NCI-H774 (cell line): ENCODE data around the gene TIE1.

Source experiments
- DNase-seq: peaks from one replicate; lab custom pipeline; 2025; lab: John Stamatoyannopoulos, UW

The TIE1 gene

DNA sequence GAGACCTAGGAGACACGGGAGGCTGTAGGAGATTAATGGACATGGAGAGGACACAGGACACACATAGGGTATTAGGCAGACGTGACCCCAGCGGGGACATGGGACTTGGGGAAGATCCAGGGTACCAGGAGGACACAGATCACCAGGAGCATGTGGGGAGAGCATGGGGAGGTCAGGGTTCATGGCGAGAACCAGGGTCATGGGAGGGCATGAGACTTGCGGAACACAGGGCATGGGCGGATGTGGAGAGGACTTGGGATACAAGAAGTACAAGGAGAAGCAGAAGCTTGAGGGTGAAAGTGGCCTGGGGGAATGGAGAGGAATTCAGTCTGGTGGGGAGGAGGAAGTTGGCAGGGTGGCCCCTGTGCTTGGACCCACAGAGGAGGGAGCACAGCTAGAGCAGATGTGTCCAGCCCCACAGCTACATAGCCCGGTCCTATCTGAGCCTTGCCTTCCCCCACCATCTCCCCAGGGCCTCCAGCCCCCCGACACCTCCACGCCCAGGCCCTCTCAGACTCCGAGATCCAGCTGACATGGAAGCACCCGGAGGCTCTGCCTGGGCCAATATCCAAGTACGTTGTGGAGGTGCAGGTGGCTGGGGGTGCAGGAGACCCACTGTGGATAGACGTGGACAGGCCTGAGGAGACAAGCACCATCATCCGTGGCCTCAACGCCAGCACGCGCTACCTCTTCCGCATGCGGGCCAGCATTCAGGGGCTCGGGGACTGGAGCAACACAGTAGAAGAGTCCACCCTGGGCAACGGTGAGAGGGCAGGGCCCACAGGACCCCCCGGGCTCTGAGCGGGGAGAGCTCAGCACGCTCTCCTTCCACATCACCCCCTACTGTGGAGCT is 12.1 kb downstream of the TIE1 start:
- DNase-seq, result no peak

DNA sequence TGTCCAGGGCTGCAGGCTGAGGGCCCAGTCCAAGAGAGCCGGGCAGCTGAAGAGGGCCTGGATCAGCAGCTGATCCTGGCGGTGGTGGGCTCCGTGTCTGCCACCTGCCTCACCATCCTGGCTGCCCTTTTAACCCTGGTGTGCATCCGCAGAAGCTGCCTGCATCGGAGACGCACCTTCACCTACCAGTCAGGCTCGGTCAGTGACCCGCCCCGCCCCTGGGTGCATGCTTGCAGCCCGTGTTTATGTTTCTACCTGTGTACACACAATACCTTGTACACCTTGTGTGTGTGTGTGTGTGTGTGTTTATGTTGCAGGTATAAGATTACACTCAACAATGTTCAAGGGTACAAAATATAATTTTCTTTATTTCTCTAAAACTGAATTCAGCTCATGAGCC is 13.0 kb downstream of the TIE1 start:
- no peak for DNase-seq

DNA sequence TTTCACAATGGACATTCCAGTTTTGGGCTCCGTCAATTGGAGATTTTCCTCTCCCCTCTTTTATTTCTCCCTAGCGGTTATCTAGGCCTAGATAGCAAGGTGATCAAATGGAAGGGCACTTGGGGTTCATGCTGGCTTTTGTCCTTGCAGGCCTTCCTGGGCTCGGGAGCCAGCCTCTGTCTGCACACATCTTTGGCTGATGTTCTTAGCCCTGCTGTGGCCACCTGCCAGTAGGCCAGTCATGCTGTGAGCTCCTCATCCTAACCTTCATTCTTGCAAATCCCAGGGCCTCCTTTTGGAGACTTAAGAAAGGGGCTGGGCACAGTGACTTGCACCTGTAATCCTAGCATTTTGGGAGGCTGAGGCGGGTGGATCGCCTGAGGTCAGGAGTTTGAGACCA is 13.5 kb downstream of the TIE1 start:
- no peak for DNase-seq

DNA sequence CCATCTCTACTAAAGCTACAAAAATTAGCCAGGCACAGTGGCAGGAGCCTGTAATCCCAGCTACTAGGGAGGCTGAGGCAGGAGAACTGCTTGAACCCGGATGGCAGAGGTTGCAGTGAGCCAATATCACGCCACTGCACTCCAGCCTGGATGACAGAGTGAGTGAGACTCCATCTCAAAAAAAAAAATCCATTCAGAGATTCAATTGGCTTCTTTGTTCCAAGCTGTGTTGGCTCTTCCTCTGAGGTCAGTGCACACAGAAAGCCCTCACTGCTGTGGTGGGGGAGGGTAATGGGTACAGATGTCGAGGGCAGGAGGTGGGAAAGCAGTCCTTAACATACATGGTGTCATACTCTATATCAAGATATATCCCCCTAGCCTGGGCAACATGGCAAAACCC is 14.7 kb downstream of the TIE1 start:
- DNase-seq, result no peak

DNA sequence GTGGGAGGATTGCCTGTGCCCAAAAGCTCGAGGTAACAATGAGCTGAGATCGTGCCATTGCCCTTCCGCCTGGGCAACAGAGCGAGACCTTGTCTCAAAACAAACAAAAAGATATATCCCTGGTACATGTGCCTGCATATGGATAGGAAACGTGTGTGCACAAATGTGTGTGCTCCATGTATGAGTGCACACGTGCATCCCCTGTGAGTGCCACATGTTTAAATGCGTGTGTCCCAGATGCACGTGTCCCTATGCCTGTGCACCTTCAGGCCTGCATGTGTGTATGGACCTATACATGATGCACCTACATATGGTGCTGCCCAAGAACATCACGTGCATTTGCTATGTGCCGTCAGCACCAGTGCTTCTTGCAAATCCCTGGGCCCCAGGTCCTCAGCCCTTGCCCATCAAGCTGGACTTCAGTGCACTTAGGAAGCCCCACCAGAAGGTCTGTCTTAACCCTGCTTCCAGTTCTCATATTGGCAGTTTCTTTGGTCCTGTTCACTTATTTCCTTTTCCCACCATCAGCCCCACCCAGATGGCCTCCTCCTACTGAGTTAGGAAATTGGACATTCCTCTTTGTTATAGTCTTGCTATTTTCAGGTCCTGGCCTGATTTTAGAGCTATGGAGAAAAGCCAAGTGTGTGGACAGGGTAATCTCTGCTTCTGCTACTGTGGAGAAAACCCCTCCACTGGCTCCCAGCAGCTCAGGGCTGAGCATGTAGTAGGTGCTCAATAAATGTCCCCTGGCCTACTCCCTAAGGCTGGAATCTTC is 15.4 kb downstream of the TIE1 start:
- no peak for DNase-seq

DNA sequence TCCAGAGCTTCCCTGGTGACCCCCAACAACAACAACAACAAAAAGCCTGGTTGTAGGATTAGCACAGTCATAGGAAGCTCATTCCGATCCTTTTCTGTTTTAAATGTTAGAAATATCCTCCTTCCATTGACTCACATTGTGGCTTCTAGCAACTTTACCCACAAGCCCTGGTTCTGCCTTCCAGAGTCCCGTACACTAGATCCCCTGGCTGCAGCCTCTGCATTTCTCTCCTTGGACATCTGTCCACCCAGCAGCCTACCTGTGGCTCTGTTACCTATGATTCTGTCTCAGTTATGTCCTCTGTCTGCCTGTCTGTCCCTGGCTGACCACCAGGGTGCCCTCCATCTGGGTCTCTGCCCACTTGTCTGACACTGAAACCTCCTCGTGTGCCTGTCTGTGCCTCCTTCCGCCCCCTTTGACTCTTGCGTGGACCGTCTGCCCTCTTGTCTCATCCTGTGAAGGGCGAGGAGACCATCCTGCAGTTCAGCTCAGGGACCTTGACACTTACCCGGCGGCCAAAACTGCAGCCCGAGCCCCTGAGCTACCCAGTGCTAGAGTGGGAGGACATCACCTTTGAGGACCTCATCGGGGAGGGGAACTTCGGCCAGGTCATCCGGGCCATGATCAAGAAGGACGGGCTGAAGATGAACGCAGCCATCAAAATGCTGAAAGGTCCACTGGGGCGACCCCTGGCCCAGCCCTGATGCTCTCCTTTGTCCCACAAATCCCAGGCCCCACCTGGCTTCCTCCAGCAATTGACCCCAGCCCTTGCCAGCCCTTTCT is 16.1 kb downstream of the TIE1 start:
- no peak for DNase-seq

DNA sequence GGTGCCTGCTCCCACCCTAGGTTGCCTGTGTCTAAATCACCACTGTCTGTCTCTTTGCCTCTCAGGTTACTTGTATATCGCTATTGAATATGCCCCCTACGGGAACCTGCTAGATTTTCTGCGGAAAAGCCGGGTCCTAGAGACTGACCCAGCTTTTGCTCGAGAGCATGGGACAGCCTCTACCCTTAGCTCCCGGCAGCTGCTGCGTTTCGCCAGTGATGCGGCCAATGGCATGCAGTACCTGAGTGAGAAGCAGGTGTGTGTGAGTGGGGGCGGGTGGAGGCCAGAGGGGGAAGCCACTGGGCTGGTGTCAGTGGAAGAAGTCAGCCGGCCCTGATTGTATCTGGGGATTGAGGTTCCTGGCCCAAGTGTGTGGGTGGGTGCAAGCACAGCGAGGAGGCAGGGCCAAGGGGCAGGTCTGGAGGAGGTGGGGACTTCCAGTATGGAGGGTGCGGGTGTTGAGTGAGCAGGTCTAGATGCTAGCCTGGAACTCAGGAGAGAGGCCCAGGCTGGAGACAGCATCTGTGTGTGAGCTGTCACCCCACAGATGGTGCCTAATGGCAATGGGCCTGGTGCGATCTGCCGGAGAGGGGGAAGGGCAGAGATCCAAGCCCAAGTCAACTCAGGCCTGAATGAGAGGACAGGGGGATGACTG is 17.2 kb downstream of the TIE1 start:
- no peak for DNase-seq

DNA sequence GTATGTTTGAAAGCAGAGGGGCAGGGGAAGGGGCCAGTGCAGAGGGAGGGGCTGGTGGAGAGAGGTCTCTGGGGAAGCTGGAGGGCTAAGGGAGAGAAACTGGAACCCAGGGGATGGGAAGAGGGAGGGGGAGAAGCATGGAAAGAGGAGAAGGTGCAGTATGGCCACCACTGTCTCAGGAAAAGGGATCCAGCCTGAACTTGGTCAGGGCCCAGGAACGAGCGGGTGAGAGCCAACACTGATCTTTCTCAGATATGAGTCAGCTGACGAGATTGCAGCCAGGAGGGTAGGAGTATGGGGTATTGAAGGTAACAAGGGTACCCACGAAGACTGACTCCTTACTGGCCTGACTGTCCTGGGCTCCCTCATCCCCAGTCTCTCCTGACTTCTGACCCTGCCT is 18.0 kb downstream of the TIE1 start:
- DNase-seq, result no peak

DNA sequence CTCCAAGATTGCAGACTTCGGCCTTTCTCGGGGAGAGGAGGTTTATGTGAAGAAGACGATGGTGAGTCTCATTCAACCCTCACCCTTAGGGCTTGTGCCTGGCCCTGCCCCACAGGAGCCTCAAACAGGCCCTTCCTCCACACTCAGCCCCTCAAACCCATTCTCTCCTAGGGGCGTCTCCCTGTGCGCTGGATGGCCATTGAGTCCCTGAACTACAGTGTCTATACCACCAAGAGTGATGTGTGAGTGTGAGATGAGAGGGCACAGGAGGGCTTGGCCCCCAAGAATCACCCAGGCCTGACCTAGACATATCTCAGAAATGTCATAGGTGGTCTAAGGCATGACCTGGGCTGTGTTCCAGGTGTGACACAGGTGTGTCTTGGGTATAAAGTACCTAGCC is 18.5 kb downstream of the TIE1 start:
- no peak for DNase-seq

DNA sequence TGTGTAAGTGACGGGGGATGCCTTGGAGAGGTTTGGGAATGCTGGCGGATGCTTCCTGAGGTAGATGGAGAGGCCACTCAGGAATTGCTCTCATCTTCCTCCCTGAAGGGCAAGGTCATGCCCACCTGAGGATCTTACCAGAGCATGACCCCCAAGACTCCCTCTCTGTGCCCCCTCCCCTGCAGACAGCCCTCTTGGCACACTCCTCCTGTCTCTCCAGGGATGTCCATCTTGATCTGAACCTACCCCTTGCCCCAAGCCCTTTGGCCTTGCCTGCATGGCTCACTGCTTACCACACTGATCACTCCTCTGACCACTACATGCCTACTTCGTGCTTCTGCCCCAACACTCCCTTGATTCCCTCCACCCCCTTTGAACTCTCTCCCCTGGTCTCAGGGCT is 19.0 kb downstream of the TIE1 start:
- DNase-seq, result no peak

DNA sequence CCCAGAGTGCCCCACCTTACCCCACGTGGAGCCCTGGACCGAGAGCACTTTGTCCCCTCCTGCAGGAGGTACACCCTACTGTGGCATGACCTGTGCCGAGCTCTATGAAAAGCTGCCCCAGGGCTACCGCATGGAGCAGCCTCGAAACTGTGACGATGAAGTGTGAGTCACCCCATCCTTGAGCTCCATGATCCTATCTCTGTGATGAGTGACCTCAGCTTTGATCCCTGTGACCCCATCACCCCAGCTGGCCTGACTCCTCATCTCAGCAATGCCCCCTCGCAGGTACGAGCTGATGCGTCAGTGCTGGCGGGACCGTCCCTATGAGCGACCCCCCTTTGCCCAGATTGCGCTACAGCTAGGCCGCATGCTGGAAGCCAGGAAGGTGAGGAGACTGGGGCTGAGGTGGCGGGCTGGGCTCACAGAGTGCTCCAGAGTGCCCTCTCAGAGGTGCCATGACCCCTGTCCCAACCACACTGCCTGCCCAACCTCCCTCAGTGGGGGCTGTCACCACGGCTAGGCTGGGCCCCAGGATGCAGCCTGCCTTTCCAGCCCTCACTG is 20.6 kb downstream of the TIE1 start:
- DNase-seq, result no peak

DNA sequence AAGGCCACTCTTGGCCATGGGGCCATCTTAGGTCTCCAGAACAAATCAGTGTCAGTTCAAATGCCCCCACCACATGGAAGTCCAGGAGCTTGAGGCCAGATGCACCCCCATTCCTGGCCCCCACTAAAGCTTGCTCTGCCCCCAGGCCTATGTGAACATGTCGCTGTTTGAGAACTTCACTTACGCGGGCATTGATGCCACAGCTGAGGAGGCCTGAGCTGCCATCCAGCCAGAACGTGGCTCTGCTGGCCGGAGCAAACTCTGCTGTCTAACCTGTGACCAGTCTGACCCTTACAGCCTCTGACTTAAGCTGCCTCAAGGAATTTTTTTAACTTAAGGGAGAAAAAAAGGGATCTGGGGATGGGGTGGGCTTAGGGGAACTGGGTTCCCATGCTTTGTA is 21.7 kb downstream of the TIE1 start:
- DNase-seq, result no peak

DNA sequence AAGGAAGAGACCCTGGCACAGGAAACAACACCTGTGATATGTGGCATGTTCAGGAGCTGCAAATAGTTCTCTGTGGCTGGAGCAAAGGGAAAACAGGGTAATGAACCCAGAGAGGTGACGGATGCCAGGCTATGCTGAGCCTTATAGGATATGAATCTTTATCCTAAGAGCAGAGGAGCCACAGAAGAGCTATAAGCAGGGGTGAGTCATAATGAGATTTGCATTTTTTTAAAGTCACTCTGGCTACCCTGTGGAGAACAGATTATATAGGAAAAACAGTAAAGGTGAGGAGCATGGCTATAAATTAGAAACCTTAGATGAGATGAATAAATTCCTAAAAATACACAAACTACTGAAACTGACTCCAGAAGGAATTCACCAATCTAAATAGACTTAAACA is 24.0 kb downstream of the TIE1 start:
- DNase-seq, result no peak

DNA sequence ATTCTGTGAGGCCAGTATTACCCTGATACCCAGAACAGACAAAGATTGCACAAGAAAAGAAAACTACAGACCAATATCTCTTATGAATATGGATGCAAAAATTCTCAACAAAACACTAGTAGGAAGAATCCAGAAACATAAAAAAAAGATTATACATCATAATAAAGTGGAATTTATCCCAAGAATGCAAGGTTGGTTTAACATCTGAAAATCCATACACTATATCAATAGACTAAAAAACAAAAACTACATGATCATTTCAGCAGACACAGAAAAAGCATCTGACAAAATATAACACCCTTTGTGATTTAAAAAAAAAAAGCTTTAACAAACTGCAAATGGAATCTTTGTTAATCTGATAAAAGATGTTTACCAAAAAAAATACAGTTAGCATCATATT is 24.6 kb downstream of the TIE1 start:
- no peak for DNase-seq

DNA sequence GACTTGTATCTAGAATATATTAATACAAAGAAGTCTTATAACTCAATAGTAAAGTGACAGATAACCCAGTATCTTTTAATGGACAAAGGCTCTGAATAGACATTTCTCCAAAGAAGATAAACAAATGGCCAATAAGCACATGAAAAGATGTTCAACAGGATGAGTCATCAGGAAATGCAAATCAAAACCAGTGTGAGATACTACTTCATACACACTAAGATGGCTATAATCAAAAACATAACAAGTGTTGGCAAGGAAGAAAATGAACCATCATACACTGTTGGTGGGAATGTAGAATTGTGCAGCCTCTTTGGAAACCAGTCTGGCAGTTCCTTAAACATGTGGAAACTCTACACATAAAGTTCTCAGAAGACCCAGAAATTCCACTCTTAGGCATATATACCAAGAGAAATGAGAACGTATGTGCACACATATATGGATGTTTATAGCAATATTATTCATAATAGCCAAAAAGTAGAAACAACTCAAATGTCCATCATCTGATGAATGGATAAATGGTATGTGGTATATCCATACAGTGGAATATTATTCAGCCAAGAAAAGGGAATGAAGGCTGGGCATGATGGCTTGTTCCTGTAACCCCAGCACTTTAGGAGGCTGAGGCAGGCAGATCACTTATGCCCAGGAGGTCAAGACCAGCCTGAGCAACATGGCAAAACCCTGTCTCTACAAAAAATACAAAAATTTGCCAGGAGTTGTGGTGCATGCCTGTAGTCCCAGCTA is 26.9 kb downstream of the TIE1 start:
- no peak for DNase-seq

DNA sequence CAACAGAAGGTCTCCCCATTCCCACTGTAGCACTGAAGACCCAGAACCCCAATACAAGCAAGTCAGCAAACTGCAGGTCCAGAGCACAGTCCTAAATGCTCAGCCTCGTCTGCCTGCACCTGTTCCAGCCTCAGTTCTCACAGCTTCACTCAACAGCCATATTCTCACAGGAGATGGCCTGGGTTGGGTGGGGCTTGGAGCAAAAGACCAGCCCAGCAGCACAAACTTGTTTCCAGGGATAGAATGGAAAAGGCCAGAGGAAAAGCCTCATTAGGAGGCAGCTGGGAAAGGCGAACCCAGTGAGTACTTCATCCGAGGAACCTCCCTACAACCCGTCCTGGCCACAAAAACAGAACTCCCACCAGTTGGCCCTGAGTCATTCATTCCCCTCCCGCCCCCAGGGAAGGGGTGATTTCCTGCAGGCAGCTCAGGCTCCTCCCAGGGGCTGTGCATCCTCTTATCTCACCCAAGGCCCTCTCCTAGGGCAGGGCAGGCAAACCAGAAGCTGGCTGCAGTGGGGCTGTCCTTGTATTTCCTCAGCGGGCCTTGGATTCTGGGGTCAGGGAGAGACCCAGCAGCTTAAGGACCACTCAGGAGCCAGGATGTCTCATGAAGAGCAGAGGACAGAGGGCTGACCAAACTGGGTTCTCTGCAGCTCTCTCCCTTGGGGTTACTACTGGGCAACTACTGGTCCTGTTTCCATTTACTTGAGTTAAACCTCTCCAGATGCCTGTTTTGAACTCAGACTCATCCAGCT is 29.4 kb downstream of the TIE1 start:
- no peak for DNase-seq

DNA sequence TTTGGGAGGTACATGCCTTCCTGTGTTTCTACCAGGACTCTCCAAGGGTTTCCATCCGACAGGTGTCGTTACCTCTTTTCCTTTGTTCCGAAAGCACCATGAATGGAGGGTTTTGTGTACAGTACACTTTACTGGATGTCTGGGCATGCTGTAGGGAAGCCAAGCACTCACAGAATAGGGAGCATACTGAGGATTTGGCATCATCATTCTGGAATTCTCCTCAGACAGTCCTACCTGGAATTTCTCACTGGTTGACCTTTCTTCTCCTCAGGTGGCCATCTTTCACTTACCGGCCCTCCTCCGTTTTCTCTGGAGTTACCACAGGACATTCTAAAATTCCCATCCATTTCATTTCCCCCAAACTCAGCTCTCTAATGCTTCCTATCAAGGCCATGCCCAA is 30.9 kb downstream of the TIE1 start:
- DNase-seq, result peak; percentile 69

DNA sequence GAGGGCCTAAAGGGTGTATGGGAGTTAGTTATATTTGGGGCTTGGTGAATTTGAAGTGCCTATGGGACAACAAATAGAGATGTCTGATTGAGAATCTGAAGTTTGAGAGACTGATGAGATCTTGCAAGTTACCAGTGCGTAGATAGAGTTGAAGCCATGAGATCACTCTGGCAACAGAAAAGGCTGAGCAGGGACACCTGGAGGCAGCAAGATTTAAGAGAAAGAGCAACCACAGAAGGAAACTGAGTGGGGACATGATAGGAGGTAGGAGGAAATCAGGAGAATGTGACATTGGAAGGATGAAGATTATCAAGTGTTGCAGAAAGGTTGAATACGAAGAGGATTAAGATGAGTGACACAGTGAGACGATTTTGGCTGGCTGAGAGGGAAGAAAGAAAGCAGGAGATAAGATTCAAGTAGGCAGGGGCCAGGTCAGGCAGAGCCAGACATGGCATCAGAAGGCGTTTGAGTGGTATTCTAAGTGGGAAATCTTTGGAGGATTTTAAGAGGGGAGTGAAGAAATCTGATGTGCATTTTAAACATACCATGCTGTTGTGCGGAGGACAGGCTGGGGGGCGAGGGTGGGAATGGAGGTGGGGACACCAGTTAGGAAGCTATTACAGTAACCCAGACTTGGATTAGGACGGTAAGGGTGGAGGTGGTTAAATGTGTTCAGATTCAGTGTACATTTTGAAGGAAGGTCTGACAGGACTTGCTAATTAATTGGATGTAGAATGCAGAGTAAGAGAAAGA is 33.8 kb downstream of the TIE1 start:
- no peak for DNase-seq

DNA sequence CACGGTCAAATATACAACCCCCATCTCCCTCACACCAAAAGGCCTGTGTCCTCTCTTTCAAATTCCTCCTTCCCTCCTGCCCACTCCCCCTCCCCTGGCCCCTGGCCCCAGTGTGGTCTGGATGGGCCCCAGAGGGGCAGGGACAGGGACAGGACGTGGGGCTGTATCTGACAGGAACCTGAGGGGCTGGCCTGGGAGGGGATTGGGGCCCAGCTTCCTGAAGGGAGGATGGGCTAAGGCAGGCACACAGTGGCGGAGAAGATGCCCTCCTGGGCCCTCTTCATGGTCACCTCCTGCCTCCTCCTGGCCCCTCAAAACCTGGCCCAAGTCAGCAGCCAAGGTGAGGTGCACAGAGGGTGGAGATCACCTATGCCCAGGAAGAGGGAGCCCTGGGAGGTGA is 36.8 kb downstream of the TIE1 start, which contains the start of gene MPL:
Gene MPL, plus strand, starts transcription at position 231 of the 400 bp plus-strand sequence. Its CDS starts 31 bp downstream, at position 262.
- DNase-seq, result no peak

DNA sequence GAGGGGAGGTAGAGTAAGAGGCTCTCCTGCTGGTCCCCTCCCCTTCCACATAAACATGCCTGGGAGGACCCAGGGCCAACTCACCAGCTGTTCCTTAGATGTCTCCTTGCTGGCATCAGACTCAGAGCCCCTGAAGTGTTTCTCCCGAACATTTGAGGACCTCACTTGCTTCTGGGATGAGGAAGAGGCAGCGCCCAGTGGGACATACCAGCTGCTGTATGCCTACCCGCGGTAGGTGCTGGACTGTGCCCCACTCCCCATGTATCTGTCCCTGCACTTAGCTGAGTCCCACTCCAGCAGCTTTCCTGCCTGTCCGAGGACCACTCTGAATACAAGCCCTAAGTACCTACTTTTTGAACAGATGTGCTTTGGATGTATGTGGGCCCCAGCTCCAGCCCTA is 37.2 kb downstream of the TIE1 start:
- DNase-seq, result no peak
